GM13976 (cell line): Measurements from ENCODE around the gene NUDT16L1.

Experiments
- DNase-seq: peaks from one replicate; pipeline ENCODE4 v3.0.0; 2012; ENCODE audit warnings: low spot score
- in situ Hi-C: fragments of 300-500 bp; cut with MboI; formaldehyde crosslinking; loops from one replicate; pipeline ENCODE4 v1.12.0; 2022; ENCODE audit warnings: low sequenced_read_pairs, mixed read lengths, inconsistent platforms; ENCODE audit not compliant: unreplicated experiment
- TF ChIP-seq, protein P1 (sequence below): IDR thresholded peaks from 2 replicates; pipeline ENCODE4 v1.5.1; 2012; ENCODE audit warnings: borderline replicate concordance, mild to moderate bottlenecking; ENCODE audit not compliant: insufficient read depth; ENCODE audit errors: extremely low read depth, missing control alignments, control extremely low read depth

The NUDT16L1 gene

DNA sequence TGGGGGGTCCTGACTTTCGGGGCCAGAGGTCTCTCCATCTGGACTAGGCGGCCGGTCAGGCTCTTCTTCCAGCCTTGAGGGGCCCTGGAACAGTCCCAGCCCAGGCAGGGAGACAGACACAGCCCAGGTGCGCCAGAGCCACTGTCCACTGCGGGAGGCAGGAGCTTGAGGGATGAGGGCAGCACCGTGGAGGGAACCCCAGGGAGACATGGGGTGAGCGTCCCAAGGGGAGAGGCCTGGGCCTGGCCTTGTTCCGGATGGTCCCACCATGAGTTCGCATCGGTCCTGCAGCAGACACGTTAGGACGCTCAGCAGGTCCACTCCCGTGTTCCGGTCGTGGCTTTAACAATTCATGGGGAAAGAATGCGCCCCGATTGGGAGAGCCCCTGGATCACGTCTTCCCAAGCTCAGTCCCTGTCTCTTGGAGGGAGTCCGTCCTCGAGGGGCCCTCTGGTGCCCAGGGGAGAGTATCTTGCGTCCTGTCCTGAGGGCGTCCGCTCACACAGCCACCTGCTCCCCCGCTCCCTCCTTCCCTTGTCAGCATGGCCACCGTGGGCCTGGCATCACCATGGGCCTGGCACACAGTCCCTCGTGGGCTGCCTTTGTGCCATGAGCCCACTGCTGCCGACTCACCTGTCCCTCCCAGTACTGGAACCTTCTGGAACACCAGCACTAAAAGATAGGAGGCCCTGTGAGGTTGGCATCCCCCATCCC lies 6.7 kb upstream of the NUDT16L1 start:
- no peak for DNase-seq
- in situ Hi-C loops, result no loop called here
- TF ChIP-seq, protein P1, sequence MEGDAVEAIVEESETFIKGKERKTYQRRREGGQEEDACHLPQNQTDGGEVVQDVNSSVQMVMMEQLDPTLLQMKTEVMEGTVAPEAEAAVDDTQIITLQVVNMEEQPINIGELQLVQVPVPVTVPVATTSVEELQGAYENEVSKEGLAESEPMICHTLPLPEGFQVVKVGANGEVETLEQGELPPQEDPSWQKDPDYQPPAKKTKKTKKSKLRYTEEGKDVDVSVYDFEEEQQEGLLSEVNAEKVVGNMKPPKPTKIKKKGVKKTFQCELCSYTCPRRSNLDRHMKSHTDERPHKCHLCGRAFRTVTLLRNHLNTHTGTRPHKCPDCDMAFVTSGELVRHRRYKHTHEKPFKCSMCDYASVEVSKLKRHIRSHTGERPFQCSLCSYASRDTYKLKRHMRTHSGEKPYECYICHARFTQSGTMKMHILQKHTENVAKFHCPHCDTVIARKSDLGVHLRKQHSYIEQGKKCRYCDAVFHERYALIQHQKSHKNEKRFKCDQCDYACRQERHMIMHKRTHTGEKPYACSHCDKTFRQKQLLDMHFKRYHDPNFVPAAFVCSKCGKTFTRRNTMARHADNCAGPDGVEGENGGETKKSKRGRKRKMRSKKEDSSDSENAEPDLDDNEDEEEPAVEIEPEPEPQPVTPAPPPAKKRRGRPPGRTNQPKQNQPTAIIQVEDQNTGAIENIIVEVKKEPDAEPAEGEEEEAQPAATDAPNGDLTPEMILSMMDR, result no peak

DNA sequence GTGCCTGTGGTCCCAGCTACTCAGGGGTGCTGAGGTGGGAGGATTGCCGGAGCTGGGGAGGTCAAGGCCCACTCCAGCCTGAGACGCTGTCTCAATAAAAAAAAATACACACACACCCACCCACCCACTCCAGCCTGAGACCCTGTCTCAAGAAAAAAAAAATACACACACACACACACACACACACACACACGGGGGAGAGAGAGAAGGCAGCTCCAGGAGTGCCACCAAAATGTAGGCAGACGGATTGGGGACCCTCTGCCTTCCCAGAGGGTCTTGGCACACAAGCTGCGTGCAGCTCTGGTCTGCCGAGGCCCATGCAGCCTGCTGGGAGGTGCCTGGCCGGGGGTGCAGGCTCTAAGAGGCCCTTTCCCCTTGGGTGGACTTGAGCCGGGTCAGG lies 5.9 kb upstream of the NUDT16L1 start:
- TF ChIP-seq, protein P1, result no peak
- in situ Hi-C loops, result no loop called here
- no peak for DNase-seq

DNA sequence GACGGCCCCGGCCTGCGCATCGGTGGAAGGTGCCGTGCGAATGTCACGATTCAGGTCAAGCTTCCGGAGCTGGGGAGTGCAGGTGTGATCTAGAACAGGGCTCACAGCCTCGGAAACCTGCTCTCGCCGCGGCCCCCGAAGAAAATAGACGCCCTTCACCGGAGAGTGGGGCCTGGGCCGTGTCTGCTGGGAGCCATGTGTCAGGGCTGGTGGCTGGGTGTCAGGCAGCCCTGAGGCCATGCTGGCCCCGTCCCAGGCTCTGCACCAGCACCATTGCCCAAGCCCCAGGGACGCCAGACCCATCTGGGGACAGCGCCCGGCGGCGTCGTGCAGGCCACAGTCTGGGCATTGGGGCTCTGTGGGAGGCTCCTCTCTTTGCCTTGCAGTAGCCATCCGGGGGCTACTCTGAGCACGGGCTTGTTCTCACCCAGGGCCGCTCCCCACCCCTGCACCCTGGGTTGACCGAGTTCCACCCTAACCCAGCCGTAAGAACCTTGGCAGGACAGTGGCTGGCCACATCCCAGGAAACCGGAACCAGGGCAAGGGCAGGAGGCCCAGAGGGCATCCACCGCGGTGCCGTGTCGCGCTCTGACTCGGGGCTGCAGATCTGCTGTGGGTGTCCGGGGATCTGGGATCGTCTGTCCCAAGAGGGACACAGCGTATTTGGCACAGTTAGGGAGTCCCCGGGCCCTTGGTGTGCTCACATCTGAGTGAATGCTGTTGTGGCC lies 5.3 kb upstream of the NUDT16L1 start:
- DNase-seq, result no peak
- TF ChIP-seq, protein P1, result no peak
- in situ Hi-C loops, result no loop called here

DNA sequence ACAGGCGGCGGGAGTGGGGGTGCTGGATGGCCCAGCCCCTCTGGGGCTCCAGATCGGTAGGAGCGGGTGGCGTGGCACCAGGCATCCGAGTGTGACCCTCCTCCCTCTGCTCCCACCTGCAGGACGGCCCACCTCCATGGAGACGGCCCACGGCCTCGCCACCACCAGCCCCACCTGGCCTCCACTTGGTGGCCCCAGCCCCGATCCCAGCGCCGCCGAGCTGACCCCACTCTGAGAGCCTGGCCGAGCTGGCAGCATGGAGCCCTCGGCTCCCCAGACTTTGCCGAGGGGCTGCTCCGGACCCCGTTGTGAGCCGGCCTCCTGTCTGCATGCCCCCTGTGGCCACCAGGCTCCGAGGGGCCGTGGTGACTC lies 4.7 kb upstream of the NUDT16L1 start:
- TF ChIP-seq, protein P1, result no peak
- DNase-seq, result no peak
- in situ Hi-C loops, result no loop called here

DNA sequence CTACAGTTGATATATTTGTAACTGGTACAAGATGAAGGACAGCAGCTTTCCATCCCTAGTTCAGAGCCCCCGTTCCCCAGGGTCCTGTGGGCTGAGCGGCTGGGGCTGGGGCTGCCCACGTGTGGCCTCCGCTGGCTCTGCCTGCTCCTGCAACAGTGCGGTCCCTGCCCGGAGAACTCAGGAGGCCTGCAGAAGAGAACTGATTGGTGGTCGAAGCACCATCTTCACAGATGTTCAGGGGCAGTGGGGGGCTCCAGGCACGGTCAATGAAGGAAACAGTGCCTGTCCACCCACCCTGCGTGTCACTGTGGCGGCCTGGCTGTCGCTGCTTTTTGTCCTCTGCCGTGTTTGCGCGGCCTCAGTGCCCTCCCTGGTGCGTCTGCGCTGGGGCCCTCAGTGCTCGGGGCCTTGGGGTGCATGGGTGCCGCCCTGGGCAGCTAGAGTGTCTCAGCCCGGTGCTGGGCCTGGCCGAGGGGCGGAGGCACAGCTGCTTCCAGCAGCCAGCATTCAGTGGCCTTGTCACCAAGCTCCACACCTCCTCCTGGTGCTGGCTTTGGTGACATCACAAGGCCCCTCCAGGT lies 4.2 kb upstream of the NUDT16L1 start:
- in situ Hi-C loops, result no loop called here
- TF ChIP-seq, protein P1, result no peak
- no peak for DNase-seq

DNA sequence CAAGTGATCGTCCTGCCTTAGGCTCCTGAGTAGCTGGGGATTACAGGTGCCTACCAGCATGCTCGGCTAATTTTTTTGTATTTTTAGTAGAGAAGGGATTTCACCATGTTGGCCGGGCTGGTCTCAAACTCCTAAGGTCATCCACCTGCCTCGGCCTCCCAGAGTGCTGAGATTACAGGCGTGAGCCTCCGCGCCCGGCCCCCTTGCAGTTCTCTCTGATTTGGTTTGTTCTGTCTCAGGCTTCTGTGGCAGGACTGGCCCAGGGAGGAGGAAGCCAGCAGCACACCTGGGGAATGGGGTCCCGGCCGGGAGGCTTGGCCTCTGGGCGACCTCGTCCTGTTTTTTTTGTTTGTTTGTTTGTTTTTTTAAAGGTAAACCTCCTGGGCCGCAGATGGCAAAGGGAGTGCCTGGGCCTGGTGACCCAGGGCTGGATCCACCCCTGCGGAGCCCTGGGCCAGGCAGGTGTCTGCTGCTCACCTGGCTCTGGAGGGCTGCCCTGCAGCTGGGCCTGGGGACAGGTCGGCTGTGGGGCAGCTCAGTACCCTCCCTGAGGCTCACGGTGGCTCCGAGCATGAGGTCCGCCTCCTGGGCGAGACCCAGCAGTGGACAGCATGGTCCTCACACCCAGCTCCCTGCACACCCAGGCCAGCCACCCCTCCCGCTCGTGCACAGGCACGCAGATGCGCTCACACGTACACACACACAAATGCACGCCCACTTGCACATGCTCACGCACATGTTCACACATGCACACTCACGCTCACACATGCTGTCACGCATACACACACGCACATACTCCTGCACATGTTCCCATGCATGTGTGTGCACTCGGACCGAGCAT lies 3.3 kb upstream of the NUDT16L1 start:
- TF ChIP-seq, protein P1, result no peak
- in situ Hi-C loops, result no loop called here
- no peak for DNase-seq
